Tibial nerve (tissue), 4 donors: ENCODE measurements around the gene CYP19A1. TPM values are rescaled to one million over a fixed set of nuclear protein-coding genes. Genes with fewer than 3 reads are reported as not detected.

Source experiments
- DNase-seq, 2 donors: peaks; one replicate each; pipeline ENCODE4 v3.0.0-alpha.2; 2019; ENCODE audit warnings: low spot score in 2 of 2
- H3K27ac ChIP-seq, 4 donors: fragments of 200-600 bp; sonication (generic) in 3 of 4; one replicate each; pipeline ENCODE4 v1.5.1; 2017 to 2019; ENCODE audit warnings: mild to moderate bottlenecking in 1 of 4
- H3K27me3 ChIP-seq, 2 donors: fragments of 200-600 bp; sonication (generic) in 1 of 2; one replicate each; pipeline versions ENCODE4 v1.5.1 to v1.6.0; 2017 to 2019
- H3K36me3 ChIP-seq, 3 donors: fragments of 200-600 bp; sonication (generic); one replicate each; pipeline ENCODE4 v1.5.1; 2018 to 2019
- H3K4me1 ChIP-seq, 4 donors: fragments of 200-600 bp; sonication (generic) in 3 of 4; one replicate each; pipeline ENCODE4 v1.5.1; 2017 to 2019
- H3K4me3 ChIP-seq, 4 donors: fragments of 200-600 bp; sonication (generic) in 3 of 4; one replicate each; pipeline ENCODE4 v1.5.1; 2017 to 2019; ENCODE audit warnings: mild to moderate bottlenecking in 1 of 4, moderate library complexity in 1 of 4
- H3K9me3 ChIP-seq, 4 donors: fragments of 200-600 bp; sonication (generic) in 3 of 4; one replicate each; pipeline ENCODE4 v1.5.1; 2017 to 2019
- EP300 ChIP-seq, 2 donors: sonication (generic); formaldehyde crosslinking; IDR thresholded peaks; one replicate each; pipeline ENCODE4 v1.6.1; 2017; ENCODE audit warnings: antibody characterized with exemption in 2 of 2, mild to moderate bottlenecking in 1 of 2
- POLR2A ChIP-seq, 2 donors: fragments of 450-650 bp; IDR thresholded peaks; one replicate each; pipeline ENCODE4 v1.6.1; 2017; ENCODE audit warnings: antibody characterized with exemption in 2 of 2, mild to moderate bottlenecking in 2 of 2, moderate library complexity in 2 of 2
- whole genome bisulfite sequencing, 2 donors: methylation state at CpG; one replicate each; pipeline ENCODE4 v1.1.5; 2018; 5-methylcytosine and 5-hydroxymethylcytosine counted together
- total RNA-seq, 4 donors: library from RNA; depleted of rRNA; stranded (reverse); fragments of >200 nt; gene quantifications; one replicate each; pipeline ENCODE4 v1.1.0, GENCODE V29; 2016
- TF ChIP-seq, protein P1 (sequence below), 5 experiments: fragments of 200-600 bp in 3 of 5; fragments of 450-650 bp in 2 of 5; sonication (generic) in 3 of 5; IDR thresholded peaks; one replicate each; pipeline ENCODE4 v1.5.1; 2016 to 2019; ENCODE audit warnings: antibody characterized with exemption in 5 of 5, mild to moderate bottlenecking in 3 of 5, moderate library complexity in 2 of 5

The CYP19A1 gene
- total RNA-seq, 4 donors from 2014 or later, result 6.3 to 124 (median 15.6) TPM

DNA sequence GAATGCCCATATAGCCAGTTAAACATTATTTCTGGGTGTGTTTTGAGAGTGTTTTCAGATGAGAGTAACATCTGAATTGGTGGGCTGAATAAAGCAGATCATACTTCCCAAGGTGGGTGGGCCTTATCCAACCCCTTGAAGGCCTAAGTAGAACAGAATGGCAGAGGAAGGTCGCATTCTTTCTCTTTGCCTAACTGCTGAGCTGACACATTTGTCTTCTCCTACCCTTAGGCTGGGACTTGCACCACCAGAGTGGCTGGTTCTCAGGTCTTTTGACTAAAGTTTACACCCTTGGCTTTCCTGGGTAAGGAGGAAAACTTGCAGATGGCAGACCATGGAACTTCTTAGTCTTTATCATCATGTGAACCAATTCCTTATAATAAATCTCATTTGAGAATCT is 157.9 kb downstream of the CYP19A1 start:
- WGBS, 2 donors, result 50 to 83% methylated on average over 1 of the region's 1 CpG
- no peaks in the 10 kb centered on the region for H3K36me3 ChIP-seq
- no peak overlapping the region for H3K27ac ChIP-seq
- H3K4me1 ChIP-seq, result no peaks in the 10 kb centered on the region
- no peak for DNase-seq
- TF ChIP-seq, protein P1, sequence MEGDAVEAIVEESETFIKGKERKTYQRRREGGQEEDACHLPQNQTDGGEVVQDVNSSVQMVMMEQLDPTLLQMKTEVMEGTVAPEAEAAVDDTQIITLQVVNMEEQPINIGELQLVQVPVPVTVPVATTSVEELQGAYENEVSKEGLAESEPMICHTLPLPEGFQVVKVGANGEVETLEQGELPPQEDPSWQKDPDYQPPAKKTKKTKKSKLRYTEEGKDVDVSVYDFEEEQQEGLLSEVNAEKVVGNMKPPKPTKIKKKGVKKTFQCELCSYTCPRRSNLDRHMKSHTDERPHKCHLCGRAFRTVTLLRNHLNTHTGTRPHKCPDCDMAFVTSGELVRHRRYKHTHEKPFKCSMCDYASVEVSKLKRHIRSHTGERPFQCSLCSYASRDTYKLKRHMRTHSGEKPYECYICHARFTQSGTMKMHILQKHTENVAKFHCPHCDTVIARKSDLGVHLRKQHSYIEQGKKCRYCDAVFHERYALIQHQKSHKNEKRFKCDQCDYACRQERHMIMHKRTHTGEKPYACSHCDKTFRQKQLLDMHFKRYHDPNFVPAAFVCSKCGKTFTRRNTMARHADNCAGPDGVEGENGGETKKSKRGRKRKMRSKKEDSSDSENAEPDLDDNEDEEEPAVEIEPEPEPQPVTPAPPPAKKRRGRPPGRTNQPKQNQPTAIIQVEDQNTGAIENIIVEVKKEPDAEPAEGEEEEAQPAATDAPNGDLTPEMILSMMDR (IDR thresholded peaks at IDR 0.05), result no peak
- TF ChIP-seq POLR2A (IDR thresholded peaks at IDR 0.05) (no peak), EP300 (IDR thresholded peaks at IDR 0.05) (no peak)
- H3K9me3 ChIP-seq, result no peaks in the 10 kb centered on the region
- H3K4me3 ChIP-seq, result no peak overlapping the region
- no peaks in the 10 kb centered on the region for H3K27me3 ChIP-seq

DNA sequence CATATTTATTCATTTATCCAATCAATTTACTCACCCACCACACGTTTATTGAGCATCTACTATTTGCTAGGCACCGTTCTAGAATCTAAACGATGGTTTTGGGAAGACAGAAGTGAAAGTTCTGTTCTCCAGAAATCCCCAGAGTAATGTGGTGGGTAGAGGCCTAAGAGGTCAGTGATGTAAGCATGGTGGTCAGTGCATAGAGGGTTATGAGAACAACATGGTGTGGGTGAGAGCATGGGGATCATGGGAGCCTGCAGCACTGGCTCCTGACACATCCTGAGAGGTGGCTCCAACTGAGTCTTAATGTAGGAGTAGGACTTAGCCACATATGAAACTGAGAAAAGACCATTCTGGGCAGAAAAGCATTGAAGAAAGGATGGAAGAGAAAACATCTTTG is 158.4 kb downstream of the CYP19A1 start:
- 73% methylated on average over 3 of the region's 3 CpGs for WGBS, 2 donors
- no peaks in the 10 kb centered on the region for H3K4me1 ChIP-seq
- H3K9me3 ChIP-seq, result no peaks in the 10 kb centered on the region
- H3K27me3 ChIP-seq, result no peaks in the 10 kb centered on the region
- TF ChIP-seq, protein P1 (IDR thresholded peaks at IDR 0.05), result no peak
- TF ChIP-seq EP300 (IDR thresholded peaks at IDR 0.05) (no peak), POLR2A (IDR thresholded peaks at IDR 0.05) (no peak)
- H3K27ac ChIP-seq, result no peak overlapping the region
- H3K36me3 ChIP-seq, result no peaks in the 10 kb centered on the region
- DNase-seq, result no peak
- H3K4me3 ChIP-seq, result no peak overlapping the region

DNA sequence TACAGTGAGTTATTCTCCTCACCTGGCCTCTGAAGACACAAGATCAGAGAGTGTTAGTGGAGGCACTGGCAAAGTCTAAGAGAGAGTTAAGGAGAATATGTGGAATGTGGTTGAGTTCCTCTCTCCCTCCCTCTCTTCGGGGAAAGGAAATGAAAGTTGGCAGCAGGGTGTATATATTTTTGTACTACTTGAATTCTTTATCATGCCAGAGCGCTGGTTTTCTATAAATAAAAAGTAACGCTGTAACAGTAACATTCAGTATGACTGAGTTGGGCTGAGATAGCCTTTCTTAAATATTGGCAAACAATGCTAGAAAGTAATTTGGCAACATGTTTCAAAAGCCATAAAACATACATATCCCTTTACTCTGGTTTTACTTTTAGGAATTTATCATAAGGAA is 166.2 kb downstream of the CYP19A1 start:
- peaks cover 0 to 16% (median 7%) of the 10 kb centered on the region in 4 donors for H3K4me1 ChIP-seq
- no peaks in the 10 kb centered on the region for H3K36me3 ChIP-seq
- no peak overlapping the region for H3K27ac ChIP-seq
- no peaks in the 10 kb centered on the region for H3K9me3 ChIP-seq
- no peak for DNase-seq
- no peak overlapping the region for H3K4me3 ChIP-seq
- no peaks in the 10 kb centered on the region for H3K27me3 ChIP-seq
- TF ChIP-seq, protein P1 (IDR thresholded peaks at IDR 0.05), result no peak
- no peak for TF ChIP-seq POLR2A (IDR thresholded peaks at IDR 0.05)
- no peak for TF ChIP-seq EP300 (IDR thresholded peaks at IDR 0.05)
- WGBS, 2 donors, result 4 to 5% methylated on average over 3 of the region's 3 CpGs

DNA sequence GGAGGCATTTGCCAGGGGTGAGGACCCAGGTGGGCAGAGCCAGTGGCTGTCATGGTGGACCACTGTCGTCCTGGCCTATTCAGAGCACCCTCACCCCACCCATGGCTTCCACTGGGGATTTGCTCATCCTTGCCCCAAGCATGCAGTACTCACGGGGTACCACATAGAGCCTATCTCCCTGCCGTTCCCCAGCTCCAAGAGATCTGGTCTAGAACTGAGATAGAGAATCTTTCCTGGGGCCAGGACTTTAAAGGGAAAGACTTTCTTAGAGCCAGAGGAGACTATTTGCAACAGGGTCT is 166.8 kb downstream of the CYP19A1 start:
- peaks cover 0 to 16% (median 7%) of the 10 kb centered on the region in 4 donors for H3K4me1 ChIP-seq
- TF ChIP-seq, protein P1 (IDR thresholded peaks at IDR 0.05), result no peak
- no peak for TF ChIP-seq POLR2A (IDR thresholded peaks at IDR 0.05)
- no peak for TF ChIP-seq EP300 (IDR thresholded peaks at IDR 0.05)
- no peak for DNase-seq

DNA sequence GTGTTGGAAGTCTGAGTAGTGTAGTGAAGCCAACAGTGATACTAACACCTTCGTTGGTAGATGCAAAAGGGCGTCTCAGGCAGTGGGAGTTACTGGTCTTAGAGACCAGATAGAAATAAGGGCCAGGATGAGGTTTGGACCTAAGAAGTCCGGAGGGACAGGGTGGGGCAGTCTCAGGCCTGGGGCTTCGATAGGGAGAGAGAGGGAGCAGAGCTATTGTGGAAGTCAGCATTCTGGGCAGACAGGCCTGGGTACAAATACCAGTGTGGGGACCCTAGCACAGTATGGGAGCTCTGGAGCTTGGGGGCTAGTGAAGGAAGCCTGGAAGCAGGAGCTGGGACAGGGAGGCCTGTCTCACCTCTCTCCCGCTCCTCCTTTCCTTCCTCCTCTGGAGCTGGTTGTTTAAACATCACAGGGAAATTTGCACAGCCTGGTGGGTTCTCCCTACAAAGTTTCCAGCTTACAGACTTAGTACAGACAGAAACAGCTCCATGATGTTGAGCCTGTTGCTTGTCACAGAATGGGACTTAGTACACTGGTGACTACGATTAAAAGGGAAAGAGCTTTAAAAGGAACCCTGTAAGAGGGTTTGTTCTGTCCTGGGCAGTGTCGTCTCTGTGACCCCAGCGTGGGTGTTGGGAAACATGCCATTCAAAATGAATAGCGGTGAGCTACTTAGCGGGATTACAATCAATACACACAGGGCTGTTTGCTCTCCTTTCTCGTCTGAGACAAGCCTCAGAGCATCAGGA is 167.3 kb downstream of the CYP19A1 start:
- no peak overlapping the region for H3K4me3 ChIP-seq
- H3K27ac ChIP-seq, result no peak overlapping the region
- H3K27me3 ChIP-seq, result no peaks in the 10 kb centered on the region
- 52 to 58% methylated on average over 11 of the region's 11 CpGs for WGBS, 2 donors
- peaks cover 0 to 16% (median 7%) of the 10 kb centered on the region in 4 donors for H3K4me1 ChIP-seq
- H3K36me3 ChIP-seq, result no peaks in the 10 kb centered on the region
- no peaks in the 10 kb centered on the region for H3K9me3 ChIP-seq
- TF ChIP-seq, protein P1 (IDR thresholded peaks at IDR 0.05), result no peak
- no peak for TF ChIP-seq EP300 (IDR thresholded peaks at IDR 0.05)
- TF ChIP-seq POLR2A (IDR thresholded peaks at IDR 0.05), result no peak
- DNase-seq, result no peak

More for the DNA sequence above, 166.8 kb downstream of the CYP19A1 start:
- Histone ChIP-seq H3K9me3 (no peaks in the 10 kb centered on the region), H3K36me3 (no peaks in the 10 kb centered on the region), H3K27me3 (no peaks in the 10 kb centered on the region), H3K4me3 (no peak overlapping the region), H3K27ac (no peak overlapping the region)
- WGBS, 2 donors, result 48 to 49% methylated on average over 3 of the region's 3 CpGs
